OCI-LY7 (cell line): ENCODE results near the gene CCDC102B. TPM values are rescaled to one million over a fixed set of nuclear protein-coding genes. Genes with fewer than 3 reads are reported as not detected.

ENCODE experiments used
- BruUV-seq: library from RNA; stranded (reverse); fragments of 400-500 nt; replicated peaks from 2 replicates; lab custom pipeline; 2021; lab: Mats Ljungman, UMichigan
- CTCF ChIA-PET: fragments of 300-600 bp; sonication (Branson Sonifier 250); formaldehyde crosslinking; loops from one replicate; lab custom pipeline; 2022; ENCODE audit warnings: antibody characterized with exemption; ENCODE audit not compliant: unreplicated experiment; lab: Charles Lee
- POLR2A ChIA-PET: fragments of 300-600 bp; sonication (Branson Sonifier 250); formaldehyde crosslinking; loops from one replicate; lab custom pipeline; 2022; ENCODE audit warnings: antibody characterized with exemption; lab: Charles Lee
- DNase-seq: peaks from one replicate; pipeline ENCODE4 v3.0.0-alpha.2; 2015; ENCODE audit warnings: low spot score
- H2AFZ ChIP-seq: fragments of 200-600 bp; sonication (generic), shearing (Covaris generic); 2 replicates; pipeline ENCODE4 v1.6.1; 2014; ENCODE audit warnings: mild to moderate bottlenecking, antibody characterized with exemption, low read length, moderate library complexity
- H3K27ac ChIP-seq: fragments of 200-600 bp; sonication (generic); 2 replicates; pipeline ENCODE4 v1.5.1; 2014; ENCODE audit warnings: mixed run types, low read depth, mild to moderate bottlenecking, moderate library complexity, low read length, inconsistent platforms; ENCODE audit not compliant: poor library complexity, severe bottlenecking
- H3K36me3 ChIP-seq: fragments of 200-600 bp; sonication (generic); 2 replicates; pipeline ENCODE4 v1.6.1; 2014; ENCODE audit warnings: mild to moderate bottlenecking, antibody characterized with exemption, low read length, moderate library complexity, mixed read lengths; ENCODE audit not compliant: insufficient read depth
- H3K4me1 ChIP-seq: fragments of 200-600 bp; sonication (generic); 2 replicates; pipeline ENCODE4 v1.5.1; 2014; ENCODE audit warnings: mild to moderate bottlenecking, low read length; ENCODE audit not compliant: insufficient read depth, poor library complexity, severe bottlenecking
- H3K4me2 ChIP-seq: fragments of 200-600 bp; sonication (generic); 2 replicates; pipeline ENCODE4 v1.6.1; 2014; ENCODE audit warnings: mild to moderate bottlenecking, low read length
- H3K4me3 ChIP-seq: fragments of 200-600 bp; sonication (generic); 2 replicates; pipeline ENCODE4 v1.5.1; 2014; ENCODE audit warnings: mild to moderate bottlenecking, low read depth, low read length; ENCODE audit not compliant: poor library complexity, severe bottlenecking
- H3K79me2 ChIP-seq: fragments of 200-600 bp; sonication (generic); 2 replicates; pipeline ENCODE4 v1.6.1; 2016; ENCODE audit warnings: low read depth, mild to moderate bottlenecking, low read length, moderate library complexity, mixed read lengths; ENCODE audit not compliant: insufficient read depth
- H3K9me2 ChIP-seq: fragments of 200-600 bp; sonication (generic); 2 replicates; pipeline ENCODE4 v1.6.1; 2016; ENCODE audit warnings: mild to moderate bottlenecking, low read length, mixed read lengths; ENCODE audit not compliant: insufficient read depth
- H3K9me3 ChIP-seq: fragments of 200-600 bp; sonication (generic); 2 replicates; pipeline ENCODE4 v1.6.1; 2014; ENCODE audit warnings: mild to moderate bottlenecking, mixed run types, low read length, mixed read lengths
- H4K20me1 ChIP-seq: fragments of 200-600 bp; sonication (generic); 2 replicates; pipeline ENCODE4 v1.6.1; 2014; ENCODE audit warnings: mild to moderate bottlenecking, antibody characterized with exemption, low read length, moderate library complexity, mixed read lengths; ENCODE audit not compliant: insufficient read depth
- EZH2phosphoT487 ChIP-seq: fragments of 200-600 bp; sonication (generic); IDR thresholded peaks from 2 replicates; pipeline ENCODE4 v1.6.1; 2018; ENCODE audit warnings: low read depth, borderline replicate concordance, mild to moderate bottlenecking, mixed run types, antibody characterized with exemption, low read length, moderate library complexity, mixed read lengths
- intact Hi-C: fragments of 100-400 bp; cut with micrococcal nuclease; formaldehyde crosslinking; loops from one replicate; pipeline ENCODE4 v1.10.0; 2022; ENCODE audit not compliant: unreplicated experiment
- total RNA-seq, 2 experiments: library from RNA; depleted of rRNA in 1 of 2; stranded (reverse); fragments of >200 nt in 1 of 2; shearing (Covaris generic) in 1 of 2; gene quantifications; 2 replicates each; pipeline ENCODE4 v1.2.3, GENCODE V29; 2014 to 2022
- TF ChIP-seq, protein P1 (sequence below): fragments of 200-600 bp; sonication (generic); conservative IDR thresholded peaks from 2 replicates; pipeline ENCODE4 v1.5.1; 2014; ENCODE audit warnings: mild to moderate bottlenecking, antibody characterized with exemption, low read length, moderate library complexity, mixed read lengths

Gene CCDC102B
- total RNA-seq, 2 experiments from 2014 or later = 0.46 to 0.54 TPM

DNA sequence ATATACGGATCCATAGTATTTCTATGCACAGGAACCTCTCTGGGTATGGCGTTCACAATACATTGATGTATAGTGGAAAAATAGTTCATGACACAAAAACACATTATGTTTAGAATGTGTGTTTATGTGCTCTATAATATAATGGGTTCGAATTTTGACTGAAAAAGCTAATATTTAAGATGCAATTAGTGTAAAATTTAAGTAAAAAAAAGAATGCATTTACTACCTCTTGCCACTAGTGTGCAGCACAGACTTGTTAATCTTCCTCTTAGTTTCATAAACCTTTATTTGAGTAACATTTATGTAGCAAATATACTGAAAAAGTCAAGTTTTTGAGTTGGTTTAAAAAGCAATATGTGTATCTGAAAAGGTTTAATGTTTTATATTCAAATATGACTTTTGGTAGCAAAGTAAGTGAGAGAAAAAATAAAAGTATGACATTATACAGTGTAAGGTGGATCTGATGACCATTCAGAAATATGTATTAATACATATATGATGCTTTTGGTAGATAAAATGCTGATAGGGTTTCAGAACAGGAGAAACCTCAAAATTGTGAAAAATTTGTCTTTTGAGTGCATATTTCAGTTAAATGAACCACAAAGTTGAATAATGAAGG lies 49.4 kb downstream of the CCDC102B start:
- no TSS peak for BruUV-seq
- H2AFZ ChIP-seq = no peak overlapping the region
- no peaks in the 10 kb centered on the region for H3K36me3 ChIP-seq
- ChIA-PET POLR2A (no interaction called here), CTCF (no interaction called here)
- H3K4me2 ChIP-seq = no peak overlapping the region
- DNase-seq = peak; percentile 10
- no peak overlapping the region for H3K27ac ChIP-seq
- H3K9me3 ChIP-seq = no peaks in the 10 kb centered on the region
- H3K9me2 ChIP-seq = no peaks in the 10 kb centered on the region
- intact Hi-C loops = no loop called here
- TF ChIP-seq, protein P1, sequence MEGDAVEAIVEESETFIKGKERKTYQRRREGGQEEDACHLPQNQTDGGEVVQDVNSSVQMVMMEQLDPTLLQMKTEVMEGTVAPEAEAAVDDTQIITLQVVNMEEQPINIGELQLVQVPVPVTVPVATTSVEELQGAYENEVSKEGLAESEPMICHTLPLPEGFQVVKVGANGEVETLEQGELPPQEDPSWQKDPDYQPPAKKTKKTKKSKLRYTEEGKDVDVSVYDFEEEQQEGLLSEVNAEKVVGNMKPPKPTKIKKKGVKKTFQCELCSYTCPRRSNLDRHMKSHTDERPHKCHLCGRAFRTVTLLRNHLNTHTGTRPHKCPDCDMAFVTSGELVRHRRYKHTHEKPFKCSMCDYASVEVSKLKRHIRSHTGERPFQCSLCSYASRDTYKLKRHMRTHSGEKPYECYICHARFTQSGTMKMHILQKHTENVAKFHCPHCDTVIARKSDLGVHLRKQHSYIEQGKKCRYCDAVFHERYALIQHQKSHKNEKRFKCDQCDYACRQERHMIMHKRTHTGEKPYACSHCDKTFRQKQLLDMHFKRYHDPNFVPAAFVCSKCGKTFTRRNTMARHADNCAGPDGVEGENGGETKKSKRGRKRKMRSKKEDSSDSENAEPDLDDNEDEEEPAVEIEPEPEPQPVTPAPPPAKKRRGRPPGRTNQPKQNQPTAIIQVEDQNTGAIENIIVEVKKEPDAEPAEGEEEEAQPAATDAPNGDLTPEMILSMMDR = peak; percentile 74
- TF ChIP-seq EZH2phosphoT487 = no peak
- H3K4me3 ChIP-seq = no peak overlapping the region
- H4K20me1 ChIP-seq = no peaks in the 10 kb centered on the region
- H3K79me2 ChIP-seq = no peaks in the 10 kb centered on the region
- H3K4me1 ChIP-seq = no peaks in the 10 kb centered on the region

DNA sequence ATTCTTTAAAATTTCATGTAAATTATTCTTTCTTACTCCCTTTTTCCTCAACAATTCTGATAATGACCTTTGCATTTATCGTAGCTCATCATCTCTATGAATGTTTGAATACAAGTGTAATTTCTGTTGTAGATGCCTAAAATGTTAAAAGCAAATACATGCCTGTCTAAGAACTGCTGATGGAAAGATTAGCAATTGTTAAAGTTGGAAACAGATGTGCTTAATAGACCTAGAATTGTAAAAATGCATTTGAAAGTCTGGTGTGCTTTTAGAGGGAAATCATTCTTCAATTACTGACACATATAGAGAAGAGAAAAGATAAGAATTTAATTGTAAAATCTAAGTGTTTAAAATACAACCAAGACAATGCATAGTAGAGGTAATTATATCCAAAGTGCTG lies 50.4 kb downstream of the CCDC102B start:
- Histone ChIP-seq H3K9me2 (no peaks in the 10 kb centered on the region), H3K4me1 (no peaks in the 10 kb centered on the region), H4K20me1 (no peaks in the 10 kb centered on the region), H3K36me3 (no peaks in the 10 kb centered on the region), H2AFZ (no peak overlapping the region), H3K27ac (no peak overlapping the region), H3K4me2 (no peak overlapping the region), H3K4me3 (no peak overlapping the region), H3K9me3 (no peaks in the 10 kb centered on the region), H3K79me2 (no peaks in the 10 kb centered on the region)
- DNase-seq = no peak
- POLR2A ChIA-PET = interaction anchor here (0.9 kb wide), 1 partner anchor 246 kb away, joined by 3 read pairs; no protein-coding TSS in a partner anchor
- CTCF ChIA-PET = no interaction called here
- BruUV-seq = no TSS peak
- intact Hi-C loops = no loop called here
- TF ChIP-seq, protein P1 = no peak
- no peak for TF ChIP-seq EZH2phosphoT487

DNA sequence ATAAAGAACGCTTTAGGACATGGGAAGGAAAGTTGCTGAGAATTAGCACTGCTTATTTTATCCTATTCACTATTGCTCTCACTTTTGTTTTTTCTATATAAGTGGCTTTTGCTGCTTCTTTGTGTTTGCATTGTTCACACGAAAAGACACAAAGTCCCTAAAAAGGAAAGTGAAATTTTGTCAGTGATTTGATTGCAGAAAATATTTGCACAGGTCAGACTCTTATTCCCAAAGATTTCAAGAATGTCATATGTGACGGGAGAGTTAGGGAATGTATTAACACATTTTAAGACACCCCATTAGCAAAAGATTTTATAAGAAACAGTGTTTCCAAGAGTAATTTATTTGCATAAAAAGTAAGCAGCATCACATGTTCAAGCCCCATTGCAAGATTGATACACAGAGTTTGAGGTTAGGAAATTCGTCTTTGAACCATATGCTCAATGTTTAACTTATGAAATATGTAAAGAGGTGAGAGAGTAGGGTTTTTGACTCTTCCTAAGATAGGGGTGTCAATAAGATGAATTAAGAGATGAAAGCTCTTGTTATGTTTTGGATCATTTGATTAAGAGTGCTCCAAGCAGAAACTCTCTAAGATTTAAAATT lies 57.0 kb downstream of the CCDC102B start:
- intact Hi-C loops = no loop called here
- BruUV-seq = no TSS peak

More for the DNA sequence above, 57.0 kb downstream of the CCDC102B start:
- H3K36me3 ChIP-seq = no peaks in the 10 kb centered on the region
- DNase-seq = no peak
- H3K4me1 ChIP-seq = no peaks in the 10 kb centered on the region
- no peaks in the 10 kb centered on the region for H3K9me2 ChIP-seq
- H3K79me2 ChIP-seq = no peaks in the 10 kb centered on the region
- H3K4me3 ChIP-seq = no peak overlapping the region
- H3K27ac ChIP-seq = no peak overlapping the region
- ChIA-PET CTCF (no interaction called here), POLR2A (no interaction called here)
- H3K4me2 ChIP-seq = no peak overlapping the region
- TF ChIP-seq EZH2phosphoT487 = no peak
- TF ChIP-seq, protein P1 = no peak
- H4K20me1 ChIP-seq = no peaks in the 10 kb centered on the region
- no peak overlapping the region for H2AFZ ChIP-seq
- no peaks in the 10 kb centered on the region for H3K9me3 ChIP-seq
